22Rv1 (cell line): ENCODE data around the gene FAM117B.
"Not testable (repeated sequence)": the region's sequence is repeated elsewhere in the genome, so short reads cannot be mapped to it uniquely, and the experiment has no call there.

Source experiments
- H3K27ac ChIP-seq: fragments of 450-650 bp; 2 replicates; pipeline ENCODE4 v1.5.1; 2017
- ZFX ChIP-seq: fragments of 450-650 bp; IDR thresholded peaks from 2 replicates; pipeline ENCODE4 v1.6.1; 2017; ENCODE audit warnings: antibody characterized with exemption, borderline replicate concordance
- TF ChIP-seq, protein P1 (sequence below): fragments of 450-650 bp; IDR thresholded peaks from 2 replicates; pipeline ENCODE4 v1.5.1; 2017; ENCODE audit warnings: mild to moderate bottlenecking

The FAM117B gene

DNA sequence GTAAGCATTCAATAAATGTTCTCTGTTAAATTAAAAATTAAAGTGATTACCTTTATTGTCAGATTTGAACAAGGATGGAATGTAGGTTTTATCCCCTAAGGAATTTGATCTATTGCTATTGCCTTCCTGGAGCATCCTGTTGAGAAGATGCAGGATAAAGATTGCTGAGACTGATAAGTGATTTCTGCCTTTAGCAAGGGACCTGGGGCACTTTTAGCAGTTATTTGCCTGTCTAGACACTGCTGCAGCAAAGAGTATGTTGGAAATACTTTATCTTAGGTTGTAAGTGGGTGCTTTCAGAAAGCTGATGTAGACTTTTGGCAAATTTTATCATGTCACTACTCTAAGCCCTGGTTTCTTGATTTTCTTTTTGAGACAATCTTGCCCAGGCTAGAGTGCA is 69.5 kb downstream of the FAM117B start:
- H3K27ac ChIP-seq: no peak overlapping the region
- no peak for TF ChIP-seq ZFX
- TF ChIP-seq, protein P1, sequence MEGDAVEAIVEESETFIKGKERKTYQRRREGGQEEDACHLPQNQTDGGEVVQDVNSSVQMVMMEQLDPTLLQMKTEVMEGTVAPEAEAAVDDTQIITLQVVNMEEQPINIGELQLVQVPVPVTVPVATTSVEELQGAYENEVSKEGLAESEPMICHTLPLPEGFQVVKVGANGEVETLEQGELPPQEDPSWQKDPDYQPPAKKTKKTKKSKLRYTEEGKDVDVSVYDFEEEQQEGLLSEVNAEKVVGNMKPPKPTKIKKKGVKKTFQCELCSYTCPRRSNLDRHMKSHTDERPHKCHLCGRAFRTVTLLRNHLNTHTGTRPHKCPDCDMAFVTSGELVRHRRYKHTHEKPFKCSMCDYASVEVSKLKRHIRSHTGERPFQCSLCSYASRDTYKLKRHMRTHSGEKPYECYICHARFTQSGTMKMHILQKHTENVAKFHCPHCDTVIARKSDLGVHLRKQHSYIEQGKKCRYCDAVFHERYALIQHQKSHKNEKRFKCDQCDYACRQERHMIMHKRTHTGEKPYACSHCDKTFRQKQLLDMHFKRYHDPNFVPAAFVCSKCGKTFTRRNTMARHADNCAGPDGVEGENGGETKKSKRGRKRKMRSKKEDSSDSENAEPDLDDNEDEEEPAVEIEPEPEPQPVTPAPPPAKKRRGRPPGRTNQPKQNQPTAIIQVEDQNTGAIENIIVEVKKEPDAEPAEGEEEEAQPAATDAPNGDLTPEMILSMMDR: no peak

DNA sequence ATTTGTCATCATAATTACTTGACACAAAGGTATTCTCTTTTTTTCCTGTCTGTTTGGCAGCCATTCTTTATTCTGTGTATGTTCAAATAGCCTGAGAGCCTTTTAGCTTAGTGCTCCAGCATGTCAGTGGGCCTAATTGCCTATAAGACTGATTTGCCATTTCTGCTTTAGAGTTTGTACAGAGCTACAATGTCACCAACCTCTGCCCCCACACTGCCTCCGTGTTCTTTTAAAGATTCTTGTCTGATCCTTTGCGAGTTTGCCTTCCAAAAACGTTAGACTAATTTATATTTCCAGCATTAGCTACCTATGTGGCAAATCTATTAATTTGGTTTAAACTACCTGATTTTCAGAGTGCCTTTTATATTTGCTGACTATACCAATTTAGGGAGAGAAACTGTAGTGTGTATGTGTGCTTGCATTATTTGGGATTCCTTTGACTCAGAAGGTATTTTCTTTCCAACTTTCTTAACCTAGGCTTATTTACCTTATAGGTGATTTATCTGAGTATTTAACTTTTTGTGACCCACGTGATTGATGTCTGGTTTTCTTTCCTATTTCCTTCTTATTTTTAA is 70.8 kb downstream of the FAM117B start:
- H3K27ac ChIP-seq: no peak overlapping the region
- TF ChIP-seq ZFX: no peak
- TF ChIP-seq, protein P1: no peak

DNA sequence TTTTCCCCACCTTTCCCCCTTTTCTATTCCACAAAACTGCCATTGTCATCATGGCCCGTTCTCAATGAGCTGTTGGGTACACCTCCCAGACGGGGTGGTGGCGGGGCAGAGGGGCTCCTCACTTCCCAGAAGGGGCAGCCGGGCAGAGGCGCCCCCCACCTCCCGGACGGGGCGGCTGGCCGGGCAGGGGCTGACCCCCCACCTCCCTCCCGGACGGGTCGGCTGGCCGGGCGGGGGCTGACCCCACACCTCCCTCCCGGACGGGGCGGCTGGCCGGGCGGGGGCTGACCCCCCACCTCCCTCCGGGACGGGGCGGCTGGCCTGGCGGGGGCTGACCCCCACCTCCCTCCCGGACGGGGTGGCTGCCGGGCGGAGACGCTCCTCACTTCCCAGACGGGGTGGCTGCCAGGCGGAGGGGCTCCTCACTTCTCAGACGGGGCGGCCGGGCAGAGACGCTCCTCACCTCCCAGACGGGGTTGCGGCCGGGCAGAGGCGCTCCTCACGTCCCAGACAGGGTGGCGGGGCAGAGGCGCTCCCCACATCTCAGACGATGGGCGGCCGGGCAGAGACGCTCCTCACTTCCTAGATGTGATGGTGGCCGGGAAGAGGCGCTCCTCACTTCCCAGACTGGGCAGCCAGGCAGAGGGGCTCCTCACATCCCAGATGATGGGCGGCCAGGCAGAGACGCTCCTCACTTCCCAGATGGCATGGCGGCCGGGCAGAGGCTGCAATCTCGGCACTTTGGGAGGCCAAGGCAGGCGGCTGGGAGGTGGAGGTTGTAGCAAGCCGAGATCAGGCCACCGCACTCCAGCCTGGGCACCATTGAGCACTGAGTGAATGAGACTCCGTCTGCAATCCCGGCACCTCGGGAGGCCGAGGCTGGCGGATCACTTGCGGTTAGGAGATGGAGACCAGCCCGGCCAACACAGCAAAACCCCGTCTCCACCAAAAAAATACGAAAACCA is 80.5 kb downstream of the FAM117B start:
- not testable (repeated sequence) for H3K27ac ChIP-seq

DNA sequence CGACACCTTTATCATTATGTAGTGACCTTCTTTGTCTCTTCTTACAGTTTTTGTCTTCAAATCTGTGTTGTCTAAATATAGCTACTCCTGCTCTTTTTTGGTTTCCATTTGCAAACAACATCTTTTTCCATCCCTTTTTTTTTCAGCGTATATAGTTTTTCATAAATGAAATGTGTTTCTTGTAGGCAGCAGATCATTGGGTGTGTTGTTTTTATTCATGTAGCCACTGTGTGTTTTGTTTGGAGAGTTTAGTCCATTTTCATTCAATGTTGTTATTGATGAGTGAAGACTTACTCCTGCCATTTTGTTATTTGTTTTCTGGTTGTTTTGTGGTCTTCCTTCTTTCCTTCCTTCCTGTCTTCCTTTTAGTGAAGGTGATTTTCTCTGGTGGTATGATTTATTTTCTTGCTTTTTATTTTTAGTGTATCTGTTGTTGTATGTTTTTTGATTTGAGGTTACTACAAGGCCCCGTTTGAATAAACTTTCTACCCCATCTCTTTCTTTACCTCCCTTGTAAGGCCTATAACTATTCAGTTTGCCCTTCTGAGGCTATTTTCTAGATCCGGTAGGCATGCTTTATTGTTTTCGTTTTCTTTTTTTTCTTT is 81.4 kb downstream of the FAM117B start:
- TF ChIP-seq ZFX: no peak
- TF ChIP-seq, protein P1: no peak
- H3K27ac ChIP-seq: no peak overlapping the region

DNA sequence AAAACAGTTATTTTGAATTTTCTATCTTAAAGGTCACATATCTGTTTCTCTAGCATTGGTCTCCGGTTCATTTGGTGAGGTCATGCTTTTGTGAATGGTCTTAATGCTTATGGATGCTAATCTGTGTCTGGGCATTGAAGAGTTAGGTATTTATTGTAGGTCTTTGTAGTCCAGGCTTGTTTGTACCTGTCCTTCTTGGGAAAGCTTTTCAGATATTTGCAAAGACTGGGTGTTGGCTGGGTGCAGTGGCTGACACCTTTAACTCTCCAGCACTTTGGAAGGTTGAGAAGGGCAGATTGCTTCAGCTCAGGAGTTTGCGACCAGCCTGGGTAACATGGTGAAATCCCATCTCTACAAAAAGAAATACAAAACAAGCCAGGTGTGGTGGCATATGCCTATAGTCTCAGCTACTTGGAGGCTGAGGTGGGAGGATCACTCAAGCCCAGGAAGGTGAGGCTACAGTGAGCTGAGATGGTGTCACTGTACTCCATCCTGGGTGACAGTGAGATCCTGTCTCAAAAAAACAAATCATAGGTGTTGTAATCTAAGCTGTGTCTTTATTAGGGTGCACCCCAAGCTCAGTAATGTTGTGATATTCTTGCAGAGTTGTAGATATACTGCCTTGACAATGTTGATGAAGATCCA is 82.3 kb downstream of the FAM117B start:
- H3K27ac ChIP-seq: no peak overlapping the region
- TF ChIP-seq, protein P1: no peak
- TF ChIP-seq ZFX: no peak

DNA sequence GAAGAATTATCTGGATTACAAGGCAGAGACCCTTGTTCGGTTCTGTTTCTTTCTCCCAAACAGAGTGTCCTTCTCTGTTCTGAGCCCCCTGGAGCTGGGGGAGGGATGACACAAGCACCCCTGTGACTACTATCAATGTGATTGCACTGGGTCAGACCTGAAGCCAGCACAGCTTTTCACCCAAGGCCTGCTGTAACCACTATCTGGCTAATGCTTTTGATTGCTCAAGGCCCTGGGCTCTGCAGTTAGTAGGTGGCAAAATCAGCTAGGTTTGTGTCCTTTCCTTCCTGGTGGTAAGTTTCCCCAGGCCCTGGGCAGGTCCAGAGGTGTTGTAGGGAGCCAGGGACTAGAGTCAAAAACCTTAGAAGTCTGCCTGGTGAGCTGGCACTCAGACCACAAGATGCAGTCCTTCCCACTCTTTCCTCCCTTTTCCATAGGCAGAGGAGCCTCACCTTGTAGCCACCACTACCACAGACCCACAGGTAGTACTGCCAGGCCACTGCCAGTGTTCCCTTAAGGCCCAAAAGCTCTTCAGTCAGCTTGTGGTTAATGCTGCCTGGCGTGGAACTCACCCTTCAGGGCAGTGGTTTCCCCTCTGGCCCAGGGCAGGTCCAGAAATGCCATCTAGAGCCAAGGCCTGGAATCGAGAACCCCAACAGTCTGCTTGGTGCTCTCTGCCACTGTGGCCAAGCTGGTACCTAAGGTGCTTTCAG is 83.0 kb downstream of the FAM117B start:
- no peak for TF ChIP-seq ZFX
- TF ChIP-seq, protein P1: no peak
- H3K27ac ChIP-seq: no peak overlapping the region

DNA sequence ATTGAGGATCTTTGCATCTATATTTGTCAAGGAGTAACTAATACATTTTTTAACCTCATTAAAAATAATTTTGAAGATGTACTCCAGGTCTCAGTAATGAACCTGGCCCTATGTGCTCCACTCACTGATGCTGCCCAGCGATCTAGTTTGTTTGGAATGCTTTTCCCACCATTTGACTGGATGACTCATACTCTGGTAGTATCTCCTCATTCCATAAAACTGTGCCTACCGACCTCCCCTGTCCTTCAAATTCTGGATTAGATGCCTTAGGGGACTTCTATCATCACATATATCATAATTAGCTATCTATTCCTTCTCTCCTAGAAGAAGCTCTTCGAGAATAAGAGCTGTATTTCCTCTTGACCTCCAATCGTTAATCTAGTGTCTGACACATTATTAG is 83.8 kb downstream of the FAM117B start:
- TF ChIP-seq, protein P1: no peak
- TF ChIP-seq ZFX: no peak
- no peak overlapping the region for H3K27ac ChIP-seq
